ENCODE results near the gene MCM6.
"Not testable (repeated sequence)": the region's sequence is repeated elsewhere in the genome, so short reads cannot be mapped to it uniquely, and the experiment has no call there.

Gene MCM6

DNA sequence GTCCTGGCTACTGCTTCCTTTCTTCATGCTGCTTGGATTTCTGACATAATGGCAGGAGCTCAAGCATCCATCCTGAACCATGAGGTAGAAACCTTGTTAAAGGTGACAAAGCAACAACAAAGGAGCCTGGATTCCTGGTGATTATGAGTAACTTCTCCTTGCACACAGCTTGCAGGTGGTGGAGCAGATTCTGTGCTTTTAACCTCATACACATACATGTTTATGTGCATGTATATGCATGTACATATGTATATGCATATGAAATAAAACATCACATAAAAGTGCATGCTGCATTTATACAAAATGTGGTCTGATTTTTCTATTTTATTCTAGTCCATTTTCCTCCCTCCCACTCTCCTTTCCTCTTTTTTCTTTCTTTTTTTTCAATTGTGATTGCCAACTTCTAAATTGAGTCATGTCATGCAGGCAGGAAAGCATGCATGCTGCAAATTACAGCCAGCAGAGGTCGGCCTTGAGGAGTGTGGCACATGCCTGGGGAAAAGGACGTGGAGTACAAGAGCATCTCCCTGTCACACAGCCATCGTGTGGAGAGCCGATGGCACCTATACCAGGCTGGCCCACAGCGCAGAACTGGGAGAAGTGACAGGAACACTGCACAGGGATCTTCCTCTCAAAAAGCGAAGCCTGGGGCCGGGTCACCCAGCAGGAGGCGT lies 57.2 kb downstream of the MCM6 start:
- DNase-seq: peak; percentile 74

DNA sequence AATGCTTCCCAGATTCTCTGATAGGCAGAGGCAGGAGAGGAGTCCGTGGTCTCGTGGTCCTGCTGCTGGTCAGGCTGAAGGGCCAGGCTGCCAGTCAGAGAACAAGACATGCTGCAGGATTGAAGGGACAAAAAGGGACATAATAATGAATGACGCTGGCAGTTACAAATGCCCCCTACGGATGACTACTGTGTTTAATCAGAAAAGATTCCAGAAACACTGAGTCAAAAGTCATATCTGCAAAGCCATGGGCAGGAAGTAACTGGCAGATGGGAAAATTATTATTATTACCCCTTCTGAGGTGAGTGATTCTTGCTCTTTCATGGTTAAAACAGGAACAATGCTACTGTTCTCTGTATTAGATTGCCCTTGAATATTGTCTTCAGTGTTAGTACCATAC lies 58.3 kb downstream of the MCM6 start:
- DNase-seq: no peak

DNA sequence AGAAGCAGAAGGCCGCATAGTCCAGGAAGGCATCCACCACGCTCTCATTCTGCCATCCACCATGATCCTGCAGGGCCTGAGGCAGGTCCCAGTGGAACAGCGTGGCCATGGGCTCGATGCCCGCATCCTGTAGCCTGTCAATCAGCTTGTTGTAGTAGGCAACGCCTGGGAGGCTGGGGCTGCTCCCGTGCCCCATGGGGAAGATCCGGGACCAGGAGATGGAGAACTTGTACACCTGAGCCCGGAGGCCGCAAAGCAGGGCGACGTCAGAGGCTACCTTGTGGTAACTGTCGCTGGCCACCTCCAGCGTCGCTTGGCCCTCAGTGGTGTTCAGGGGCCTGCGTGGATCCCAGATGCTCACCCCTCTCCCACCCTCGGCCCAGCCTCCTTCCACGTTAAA lies 58.8 kb downstream of the MCM6 start:
- no peak for DNase-seq

DNA sequence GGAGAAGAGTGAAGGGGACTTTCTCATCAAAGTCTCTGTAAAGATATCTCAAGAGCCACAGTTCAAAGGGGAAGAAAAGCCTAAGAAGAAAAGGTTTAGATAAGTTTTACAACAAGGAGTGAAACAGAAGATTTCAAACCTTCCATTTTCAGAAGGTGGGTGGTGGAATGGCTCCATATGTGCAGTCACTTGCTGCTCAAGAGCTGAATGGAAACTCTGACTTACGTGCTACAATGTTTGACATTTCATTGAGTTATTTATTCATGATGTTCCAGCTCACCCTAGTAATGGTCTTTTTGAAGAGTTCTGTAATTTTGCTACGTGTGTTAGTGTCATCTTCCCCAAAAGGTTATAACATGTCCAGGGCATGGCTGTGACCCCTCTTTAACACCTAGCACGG lies 61.0 kb downstream of the MCM6 start:
- DNase-seq: peak; percentile 32

DNA sequence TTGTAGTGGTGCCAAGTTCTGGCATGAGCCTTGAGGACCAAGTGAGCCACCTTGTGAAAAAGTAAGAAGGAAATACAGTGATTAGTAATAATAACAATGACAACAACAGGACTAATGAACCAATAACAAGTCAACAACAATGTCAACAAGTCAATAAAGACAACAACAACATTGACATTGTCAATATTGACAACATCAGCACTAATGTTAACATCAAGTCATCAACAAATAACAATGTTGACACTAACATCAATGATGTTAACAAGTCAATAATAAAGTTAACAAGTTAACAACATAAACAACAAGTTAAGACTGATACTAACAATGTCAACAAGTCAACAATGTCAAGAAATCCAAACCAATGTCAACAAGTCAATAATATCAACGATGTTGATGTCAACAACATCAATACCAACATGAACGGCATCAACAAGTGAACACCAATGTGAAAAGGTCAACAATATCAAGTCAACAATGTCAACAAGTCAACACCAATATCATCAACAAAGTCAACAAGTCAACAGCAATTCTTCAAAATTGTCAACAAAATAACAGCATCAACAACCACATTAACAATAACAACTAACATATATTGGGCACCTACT lies 63.2 kb downstream of the MCM6 start:
- no peak for DNase-seq

DNA sequence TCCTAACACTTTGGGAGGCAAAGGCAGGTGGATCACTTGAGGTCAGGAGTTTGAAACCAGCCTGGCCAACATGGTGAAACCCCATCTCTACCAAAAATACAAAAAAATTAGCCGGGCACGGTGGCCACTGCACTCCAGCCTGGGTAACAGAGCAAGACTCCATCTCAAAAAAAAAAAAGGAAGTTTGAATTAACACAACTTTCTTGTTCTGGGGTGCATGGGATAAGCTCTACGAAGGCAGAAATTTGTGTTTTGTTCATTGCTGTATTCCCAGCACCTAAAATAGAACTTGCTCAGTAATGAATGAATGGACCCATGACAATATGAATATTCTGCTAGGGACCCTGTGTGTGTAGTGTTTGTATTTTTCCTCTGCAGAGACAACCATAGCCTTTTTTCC lies 68.4 kb downstream of the MCM6 start:
- DNase-seq: not testable (repeated sequence)

DNA sequence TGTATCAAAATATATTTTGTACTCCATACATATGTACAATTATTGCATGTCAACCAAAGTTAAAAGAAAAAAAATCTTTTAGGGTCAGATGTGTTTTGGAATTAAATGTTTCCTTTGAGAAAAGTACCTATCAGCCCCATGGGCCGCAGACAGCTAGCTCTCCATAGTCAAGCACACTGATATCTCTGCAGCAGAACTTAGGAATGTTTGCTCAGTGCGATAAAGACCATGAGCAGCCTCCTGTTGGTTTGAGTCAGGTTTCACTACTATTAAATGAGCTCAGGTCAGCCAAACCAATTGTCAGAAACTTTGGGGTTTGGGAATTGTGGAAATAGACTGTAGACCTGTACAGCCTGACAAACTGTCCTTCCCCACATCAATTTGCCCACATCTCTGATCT lies 73.0 kb downstream of the MCM6 start:
- DNase-seq: no peak

DNA sequence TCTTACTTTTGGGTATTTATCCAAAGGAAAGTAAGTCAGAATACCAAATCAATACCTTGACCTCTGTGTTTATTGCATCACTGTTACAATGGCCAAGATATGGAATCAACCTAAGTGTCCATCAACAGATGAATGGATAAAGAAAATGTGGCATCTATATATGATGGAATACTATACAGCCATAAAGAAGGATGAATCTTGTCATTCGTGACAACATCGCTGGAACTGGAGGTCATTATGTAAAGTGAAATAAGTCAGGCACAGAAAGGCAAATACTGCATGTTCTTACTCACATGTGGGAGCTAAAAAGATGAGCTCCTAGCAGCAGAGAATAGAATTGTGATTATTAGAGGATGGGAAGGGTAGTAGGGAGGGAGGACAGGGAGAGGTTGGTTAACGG lies 73.9 kb downstream of the MCM6 start:
- no peak for DNase-seq

DNA sequence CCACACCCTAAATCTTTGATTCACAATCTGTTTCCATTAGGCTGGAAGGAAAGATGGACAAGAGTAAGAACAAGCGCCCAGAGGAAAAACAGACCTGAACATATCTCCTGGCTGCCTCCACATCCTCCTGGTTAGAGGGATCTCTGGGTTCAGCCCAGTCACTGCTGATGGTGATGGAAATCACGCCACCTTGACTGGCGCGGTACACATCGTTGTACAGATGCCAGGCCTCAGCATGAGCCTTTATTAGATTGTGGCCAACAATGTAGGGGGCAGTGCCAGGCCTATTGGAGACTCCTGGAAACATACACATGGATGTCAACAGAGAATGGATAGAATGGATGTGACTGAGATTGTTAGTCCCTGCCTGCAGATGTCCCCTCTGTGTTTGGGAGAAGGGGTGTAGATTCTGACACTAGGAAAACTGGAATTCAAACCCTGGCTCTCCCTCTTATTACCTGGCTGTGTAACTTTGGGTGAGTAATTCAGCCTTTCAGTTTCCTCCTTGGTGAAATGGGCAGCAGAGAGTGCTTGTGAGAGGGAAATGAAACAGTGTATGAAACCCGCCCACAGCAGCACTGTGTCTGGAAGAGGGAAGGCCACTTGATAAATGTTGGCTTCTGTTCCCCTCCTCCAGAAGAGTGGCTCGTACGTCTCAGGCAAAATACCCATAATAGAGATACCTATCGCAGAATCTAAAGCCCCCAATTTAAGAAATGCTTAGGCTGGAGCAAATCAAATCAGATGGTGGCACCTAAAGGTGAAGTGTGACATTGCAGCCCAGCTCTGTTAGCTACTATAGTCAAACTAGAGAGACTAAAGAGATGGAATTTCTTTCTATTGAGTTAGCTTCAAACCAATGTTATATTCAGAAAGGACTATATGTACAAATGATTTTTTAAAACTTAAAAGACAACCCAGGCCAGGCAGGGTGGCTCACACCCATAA lies 75.5 kb downstream of the MCM6 start:
- DNase-seq: no peak

DNA sequence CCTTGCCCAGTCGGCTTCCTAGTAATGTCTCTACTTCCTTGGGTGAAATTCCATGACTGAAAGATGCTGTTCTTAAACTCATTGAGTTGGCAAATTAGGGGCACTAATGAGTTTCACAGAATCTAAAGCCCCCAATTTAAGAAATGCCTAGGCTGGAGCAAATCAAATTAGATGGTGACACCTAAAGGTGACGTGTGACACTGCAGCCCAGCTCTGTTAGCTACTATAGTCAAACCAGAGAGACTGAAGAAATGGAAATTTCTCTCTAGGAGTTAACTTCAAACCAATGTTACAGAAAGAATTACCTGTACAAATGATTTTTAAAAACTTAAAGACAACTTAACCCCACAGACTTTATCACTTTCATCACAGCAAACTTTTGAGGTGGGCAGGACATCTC lies 76.5 kb downstream of the MCM6 start:
- DNase-seq: no peak

DNA sequence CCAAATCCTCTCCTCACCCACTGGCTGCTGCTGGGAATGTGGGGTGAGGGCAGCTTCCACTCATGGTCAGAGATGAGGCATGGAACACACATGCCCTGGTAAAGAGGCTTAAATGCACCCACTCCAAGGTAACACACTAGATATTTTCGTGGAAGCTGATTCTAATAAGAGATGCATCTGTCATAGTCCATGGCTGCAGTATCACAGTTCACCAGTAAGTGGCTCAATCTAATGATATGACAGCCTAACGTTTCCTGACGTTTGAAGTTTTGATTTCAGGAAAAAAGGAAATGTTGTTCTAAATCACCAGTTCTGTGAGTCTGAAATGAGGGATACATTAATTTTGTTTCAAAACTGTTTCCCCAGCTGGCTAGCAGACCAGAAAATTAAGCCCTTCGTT lies 77.5 kb downstream of the MCM6 start:
- DNase-seq: no peak

DNA sequence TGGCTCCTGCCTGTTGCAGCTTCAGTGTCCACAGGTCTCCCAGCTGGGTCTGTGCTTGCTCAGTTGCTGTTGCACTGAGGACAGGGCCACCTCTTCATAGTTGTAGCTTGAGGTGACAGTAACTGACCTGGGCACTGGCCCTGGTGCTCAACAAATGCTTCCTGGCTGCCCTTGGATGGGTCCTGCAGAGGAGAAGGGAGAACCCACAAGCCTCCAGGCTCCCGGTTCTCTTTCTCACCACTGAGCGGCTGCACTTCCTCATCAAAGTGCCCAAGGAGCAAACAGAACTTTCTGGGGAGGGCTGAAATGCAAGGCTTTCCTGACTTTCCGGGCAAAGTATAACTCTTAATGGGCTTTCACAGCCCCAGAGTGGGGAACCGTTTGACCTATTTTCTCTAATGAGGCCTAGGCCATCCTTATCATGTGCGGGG lies 78.0 kb downstream of the MCM6 start:
- no peak for DNase-seq

DNA sequence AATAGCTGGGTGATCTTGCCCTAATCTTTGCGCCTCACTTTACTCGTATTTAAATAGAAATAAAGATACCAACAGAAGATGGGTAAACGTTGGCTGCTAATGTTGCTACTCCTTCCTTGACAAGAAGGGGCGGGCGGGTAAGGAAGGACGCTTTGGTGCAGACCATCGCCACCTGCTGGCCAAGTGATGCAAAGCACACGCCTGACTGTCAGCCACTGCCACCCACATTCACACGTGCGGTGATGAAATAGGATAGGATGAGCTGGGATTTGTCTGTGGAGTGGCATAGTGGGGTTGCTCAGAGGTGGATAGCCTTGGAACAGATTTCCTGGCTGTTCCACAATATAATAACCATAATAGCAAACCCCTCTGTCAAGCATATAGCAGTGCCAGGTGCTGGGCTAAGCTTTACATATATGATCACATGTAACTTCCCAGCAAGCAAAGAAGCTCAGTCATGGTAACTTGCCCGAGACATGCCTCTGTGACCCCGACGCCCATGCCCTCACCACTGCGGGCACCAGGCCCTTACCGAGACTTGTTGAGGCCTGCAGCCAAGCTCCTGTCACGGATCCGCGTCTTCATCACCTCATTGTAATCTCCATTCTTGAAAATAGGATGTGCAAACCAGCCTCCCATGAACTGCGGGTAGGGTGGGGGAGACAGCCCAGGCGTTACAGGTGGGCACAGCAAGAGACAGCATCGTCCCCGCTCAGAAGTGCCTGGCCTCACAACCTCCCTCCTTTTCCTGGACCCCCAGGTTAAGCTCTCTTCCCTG lies 78.6 kb downstream of the MCM6 start:
- DNase-seq: peak; percentile 87

DNA sequence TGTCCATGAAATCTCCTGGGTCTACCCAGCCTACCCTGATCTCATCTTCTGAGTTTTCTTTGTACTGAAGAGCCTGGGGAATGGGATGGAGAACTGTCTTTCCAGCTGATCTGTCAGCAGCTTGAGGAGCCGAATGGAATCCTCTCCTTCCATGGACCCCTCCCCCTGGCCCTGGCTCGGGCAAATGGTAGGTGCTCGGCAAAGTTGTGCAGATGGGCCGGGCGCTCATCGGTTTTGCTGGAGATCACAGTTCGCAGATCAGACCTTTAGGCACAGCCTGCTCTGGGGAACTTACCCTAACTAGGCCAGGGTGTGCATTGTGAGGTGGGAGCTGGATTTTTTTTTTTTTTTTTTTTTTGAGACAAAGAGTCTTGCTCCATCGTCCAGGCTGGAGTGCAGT lies 79.6 kb downstream of the MCM6 start:
- no peak for DNase-seq

DNA sequence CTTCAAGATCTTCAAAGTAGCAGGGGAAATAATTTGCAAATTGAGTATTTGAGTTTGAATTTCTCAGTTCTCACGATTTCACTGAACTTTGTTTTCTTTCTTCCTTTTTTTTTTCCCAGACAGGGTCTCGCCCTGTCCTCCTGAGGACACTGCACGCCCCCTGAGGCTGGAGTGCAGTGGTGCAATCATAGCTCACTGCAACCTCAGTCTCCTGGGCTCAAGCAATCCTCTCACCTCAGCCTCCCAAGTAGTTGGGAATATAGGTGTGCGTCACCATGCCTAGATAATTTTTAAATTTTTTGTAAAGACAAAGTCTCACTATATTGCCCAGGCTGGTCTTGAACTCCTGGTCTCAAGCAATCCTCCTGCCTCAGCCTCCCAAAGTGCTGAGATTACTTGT lies 80.6 kb downstream of the MCM6 start:
- not testable (repeated sequence) for DNase-seq

DNA sequence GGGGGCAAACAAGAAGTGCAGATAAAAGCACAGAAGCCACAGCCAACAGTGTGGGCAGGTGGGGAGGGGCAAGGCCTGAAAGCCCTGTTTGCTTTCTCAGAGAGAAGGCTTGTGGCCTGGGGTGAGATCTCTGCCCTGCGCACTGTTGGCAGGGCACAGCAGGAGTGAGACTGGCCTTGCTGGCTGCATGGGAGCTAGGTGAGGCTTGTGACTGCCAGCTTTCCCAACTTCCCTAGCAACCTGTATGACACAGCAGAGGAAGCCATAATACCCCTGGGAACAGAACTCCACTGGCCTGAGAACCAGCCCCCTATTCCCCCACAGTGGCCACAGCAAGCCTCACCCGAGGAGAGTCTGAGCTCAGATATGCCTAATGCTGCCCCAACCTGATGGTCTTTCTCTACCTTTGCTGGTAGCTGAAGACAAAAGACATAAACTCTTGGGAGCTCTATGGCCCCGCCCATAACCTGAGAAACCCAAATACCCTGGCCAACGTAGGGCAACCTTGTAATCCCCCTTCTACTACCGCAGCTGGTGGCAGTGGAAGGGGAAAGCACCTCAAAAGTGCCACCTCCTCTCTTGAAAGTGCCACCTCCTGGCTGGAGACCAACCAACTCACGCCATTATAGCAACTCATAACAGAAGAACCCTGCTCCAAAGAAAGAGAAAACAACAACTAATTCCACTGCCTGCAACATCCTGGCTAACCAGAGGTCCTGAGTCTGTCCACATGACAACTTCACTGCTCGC lies 83.7 kb downstream of the MCM6 start:
- DNase-seq: no peak

DNA sequence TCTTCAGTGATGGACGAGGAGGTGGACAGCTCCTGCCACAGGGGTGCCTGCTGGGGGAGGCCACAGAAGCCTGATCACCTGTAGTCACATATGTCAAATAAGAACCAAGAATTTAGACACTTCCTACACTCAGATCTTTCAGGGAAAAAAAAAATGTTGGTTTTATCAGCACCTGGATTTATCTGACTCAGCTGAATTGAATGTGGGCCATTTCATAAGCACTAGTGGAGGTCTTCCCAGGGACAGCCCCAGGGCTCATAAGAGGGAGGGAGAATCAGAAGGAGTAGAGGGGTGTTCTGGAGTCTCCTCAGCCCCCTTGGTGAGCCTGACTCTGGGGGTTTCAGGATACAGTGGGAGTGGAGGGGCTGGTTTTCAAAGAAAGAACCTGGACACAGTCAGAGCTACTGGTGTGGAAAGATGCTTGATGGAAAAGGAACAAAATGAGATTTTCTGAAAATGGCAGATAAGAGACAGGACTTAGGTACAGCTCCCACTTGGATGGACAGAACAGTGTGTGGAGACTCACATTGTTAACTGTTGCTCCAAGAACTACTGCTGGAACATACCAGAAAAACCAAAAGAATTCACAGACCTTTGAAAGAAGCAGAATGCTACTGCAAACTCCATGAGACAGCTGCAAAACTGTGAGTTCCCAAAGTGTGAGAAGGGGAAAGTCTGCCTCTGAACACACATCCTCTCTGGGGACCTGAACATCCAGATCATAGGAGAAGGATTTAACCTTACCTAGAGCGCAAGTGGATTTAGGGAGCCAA lies 84.6 kb downstream of the MCM6 start:
- DNase-seq: no peak

DNA sequence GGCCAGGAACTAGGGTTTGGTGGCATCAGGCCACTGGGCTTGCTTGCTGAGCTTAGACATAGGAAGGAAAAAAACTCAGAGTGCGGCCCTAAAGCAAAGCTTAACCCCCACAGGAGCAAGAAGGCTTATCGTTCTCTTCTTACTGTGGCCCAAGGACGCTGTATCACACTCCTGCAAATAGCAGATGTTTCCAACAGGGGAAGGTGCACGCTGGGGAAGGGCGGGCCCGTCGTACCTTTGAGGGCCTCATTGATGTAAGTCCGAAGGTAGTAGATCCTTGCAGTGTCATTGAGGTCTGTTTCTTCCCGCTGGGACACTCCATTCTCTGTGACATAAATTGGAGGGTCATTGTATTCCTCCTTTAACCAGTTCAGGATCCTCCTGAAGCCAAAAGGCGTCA lies 85.8 kb downstream of the MCM6 start:
- no peak for DNase-seq
